PC-3 (cell line): ENCODE data around the gene LY6G5C.

Experiments used
- EZH2 ChIP-seq: fragments of 300-600 bp; sonication (generic); IDR thresholded peaks from one replicate; pipeline ENCODE4 v1.6.1; 2017; ENCODE audit warnings: antibody characterized with exemption, mild to moderate bottlenecking, low read length; ENCODE audit not compliant: unreplicated experiment
- EZH2phosphoT487 ChIP-seq: fragments of 300-600 bp; sonication (generic); IDR thresholded peaks from 2 replicates; pipeline ENCODE4 v1.6.1; 2018; ENCODE audit warnings: mild to moderate bottlenecking, antibody characterized with exemption, low read length, borderline replicate concordance
- TF ChIP-seq, protein P1 (sequence below): fragments of 300-600 bp; sonication (generic); conservative IDR thresholded peaks from 2 replicates; pipeline ENCODE4 v1.5.1; 2017; ENCODE audit warnings: antibody characterized with exemption, low read depth, mild to moderate bottlenecking, low read length

- TF ChIP-seq EZH2 (no peak), EZH2phosphoT487 (no peak)
- TF ChIP-seq, protein P1, sequence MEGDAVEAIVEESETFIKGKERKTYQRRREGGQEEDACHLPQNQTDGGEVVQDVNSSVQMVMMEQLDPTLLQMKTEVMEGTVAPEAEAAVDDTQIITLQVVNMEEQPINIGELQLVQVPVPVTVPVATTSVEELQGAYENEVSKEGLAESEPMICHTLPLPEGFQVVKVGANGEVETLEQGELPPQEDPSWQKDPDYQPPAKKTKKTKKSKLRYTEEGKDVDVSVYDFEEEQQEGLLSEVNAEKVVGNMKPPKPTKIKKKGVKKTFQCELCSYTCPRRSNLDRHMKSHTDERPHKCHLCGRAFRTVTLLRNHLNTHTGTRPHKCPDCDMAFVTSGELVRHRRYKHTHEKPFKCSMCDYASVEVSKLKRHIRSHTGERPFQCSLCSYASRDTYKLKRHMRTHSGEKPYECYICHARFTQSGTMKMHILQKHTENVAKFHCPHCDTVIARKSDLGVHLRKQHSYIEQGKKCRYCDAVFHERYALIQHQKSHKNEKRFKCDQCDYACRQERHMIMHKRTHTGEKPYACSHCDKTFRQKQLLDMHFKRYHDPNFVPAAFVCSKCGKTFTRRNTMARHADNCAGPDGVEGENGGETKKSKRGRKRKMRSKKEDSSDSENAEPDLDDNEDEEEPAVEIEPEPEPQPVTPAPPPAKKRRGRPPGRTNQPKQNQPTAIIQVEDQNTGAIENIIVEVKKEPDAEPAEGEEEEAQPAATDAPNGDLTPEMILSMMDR: no peak
These were observed 42.5 kb upstream of the LY6G5C start, which contains the start of gene MPIG6B for GRCh38 chr6:31723245-31723979.
